ENCODE data around the gene SHC3.

SHC3 gene

GRCh38 chr9:89224633-89225032 is 46.0 kb upstream of the SHC3 start:
- Histone ChIP-seq H3K9me3 (ENCODE audit: insufficient read depth, low read depth, low read length) (no peaks in the 10 kb centered on the region), H2BK5ac (ENCODE audit: low read depth, low read length, poor library complexity) (no peak overlapping the region)
- WGBS (ENCODE audit: extremely low coverage, insufficient coverage, insufficient read length): no CpG with 5 or more reads among the region's 4 CpGs

GRCh38 chr9:89223396-89223977 is 44.9 kb upstream of the SHC3 start:
- Histone ChIP-seq H3K4me2 (ENCODE audit: low read length) (no peak overlapping the region), H3K27me3 (ENCODE audit: insufficient read depth, low read length) (no peaks in the 10 kb centered on the region), H2AK5ac (ENCODE audit: low read length) (no peak overlapping the region), H4K91ac (ENCODE audit: low read depth, low read length) (no peak overlapping the region), H4K12ac (ENCODE audit: low read depth, low read length) (no peak overlapping the region), H3K18ac (ENCODE audit: low read length) (no peak overlapping the region), H3K4me1 (ENCODE audit: control insufficient read depth in 1 of 2, insufficient read depth in 2 of 2, low read length in 2 of 2) (peaks cover 0 to 4% of the 10 kb centered on the region in 2 experiments), H2AFZ (ENCODE audit: insufficient read depth, low read length, poor library complexity) (no peak overlapping the region), H2BK120ac (ENCODE audit: insufficient read depth, low read length, poor library complexity) (no peak overlapping the region), H3K79me2 (ENCODE audit: control insufficient read depth, insufficient read depth, low read length, poor library complexity) (no peaks in the 10 kb centered on the region), H3K9me3 (ENCODE audit: insufficient read depth, low read depth, low read length) (no peaks in the 10 kb centered on the region), H3K79me1 (ENCODE audit: low read length) (no peaks in the 10 kb centered on the region), H3K14ac (ENCODE audit: low read length) (no peak overlapping the region), H3K9ac (ENCODE audit: low read length) (no peak overlapping the region), H4K8ac (ENCODE audit: low read depth, low read length) (no peak overlapping the region), H2BK12ac (ENCODE audit: low read length) (no peak overlapping the region), H3K4ac (ENCODE audit: low read depth, low read length) (no peak overlapping the region), H3K23ac (ENCODE audit: low read length) (no peak overlapping the region), H3K4me3 (ENCODE audit: low read depth, low read length) (no peak overlapping the region), H3K36me3 (ENCODE audit: control insufficient read depth in 1 of 2, insufficient read depth in 2 of 2, low read length in 2 of 2) (no peaks in the 10 kb centered on the region), H2BK5ac (ENCODE audit: low read depth, low read length, poor library complexity) (no peak overlapping the region), H3K27ac (ENCODE audit: low read depth, low read length) (no peak overlapping the region)
- DNase-seq: no peak
- no CpG with 5 or more reads among the region's 5 CpGs for WGBS (ENCODE audit: extremely low coverage, insufficient coverage, insufficient read length)

More at GRCh38 chr9:89224633-89225032, 46.0 kb upstream of the SHC3 start:
- H3K4me2 ChIP-seq (ENCODE audit: low read length): no peak overlapping the region
- H3K27ac ChIP-seq (ENCODE audit: low read depth, low read length): no peak overlapping the region
- H3K4me3 ChIP-seq (ENCODE audit: low read depth, low read length): no peak overlapping the region
- H2AK5ac ChIP-seq (ENCODE audit: low read length): no peak overlapping the region
- H3K79me2 ChIP-seq (ENCODE audit: control insufficient read depth, insufficient read depth, low read length, poor library complexity): no peaks in the 10 kb centered on the region
- H3K14ac ChIP-seq (ENCODE audit: low read length): no peak overlapping the region
- H2AFZ ChIP-seq (ENCODE audit: insufficient read depth, low read length, poor library complexity): no peak overlapping the region
- H3K36me3 ChIP-seq (ENCODE audit: control insufficient read depth in 1 of 2, insufficient read depth in 2 of 2, low read length in 2 of 2): no peaks in the 10 kb centered on the region
- H3K23ac ChIP-seq (ENCODE audit: low read length): no peak overlapping the region
- no peak overlapping the region for H2BK120ac ChIP-seq (ENCODE audit: insufficient read depth, low read length, poor library complexity)
- DNase-seq: no peak
- H3K27me3 ChIP-seq (ENCODE audit: insufficient read depth, low read length): no peaks in the 10 kb centered on the region
- no peak overlapping the region for H4K91ac ChIP-seq (ENCODE audit: low read depth, low read length)
- peaks cover 0 to 4% of the 10 kb centered on the region in 2 experiments for H3K4me1 ChIP-seq (ENCODE audit: control insufficient read depth in 1 of 2, insufficient read depth in 2 of 2, low read length in 2 of 2)
- no peak overlapping the region for H3K9ac ChIP-seq (ENCODE audit: low read length)
- H4K12ac ChIP-seq (ENCODE audit: low read depth, low read length): no peak overlapping the region
- no peak overlapping the region for H2BK12ac ChIP-seq (ENCODE audit: low read length)
- no peak overlapping the region for H4K8ac ChIP-seq (ENCODE audit: low read depth, low read length)
- no peak overlapping the region for H3K18ac ChIP-seq (ENCODE audit: low read length)
- no peak overlapping the region for H3K4ac ChIP-seq (ENCODE audit: low read depth, low read length)
- H3K79me1 ChIP-seq (ENCODE audit: low read length): no peaks in the 10 kb centered on the region

- Histone ChIP-seq H3K23ac (ENCODE audit: low read length) (no peak overlapping the region), H3K4me2 (ENCODE audit: low read length) (no peak overlapping the region), H2BK5ac (ENCODE audit: low read depth, low read length, poor library complexity) (no peak overlapping the region), H3K18ac (ENCODE audit: low read length) (no peak overlapping the region), H2AK5ac (ENCODE audit: low read length) (no peak overlapping the region), H3K36me3 (ENCODE audit: control insufficient read depth in 1 of 2, insufficient read depth in 2 of 2, low read length in 2 of 2) (no peaks in the 10 kb centered on the region), H3K4me3 (ENCODE audit: low read depth, low read length) (no peak overlapping the region), H3K9ac (ENCODE audit: low read length) (no peak overlapping the region), H3K4me1 (ENCODE audit: control insufficient read depth in 1 of 2, insufficient read depth in 2 of 2, low read length in 2 of 2) (no peaks in the 10 kb centered on the region), H4K12ac (ENCODE audit: low read depth, low read length) (no peak overlapping the region), H2BK12ac (ENCODE audit: low read length) (no peak overlapping the region), H3K79me2 (ENCODE audit: control insufficient read depth, insufficient read depth, low read length, poor library complexity) (no peaks in the 10 kb centered on the region), H2BK120ac (ENCODE audit: insufficient read depth, low read length, poor library complexity) (no peak overlapping the region), H3K27me3 (ENCODE audit: insufficient read depth, low read length) (no peaks in the 10 kb centered on the region), H3K14ac (ENCODE audit: low read length) (no peak overlapping the region), H3K79me1 (ENCODE audit: low read length) (no peaks in the 10 kb centered on the region), H4K8ac (ENCODE audit: low read depth, low read length) (no peak overlapping the region), H3K4ac (ENCODE audit: low read depth, low read length) (no peak overlapping the region), H2AFZ (ENCODE audit: insufficient read depth, low read length, poor library complexity) (no peak overlapping the region), H3K9me3 (ENCODE audit: insufficient read depth, low read depth, low read length) (no peaks in the 10 kb centered on the region), H4K91ac (ENCODE audit: low read depth, low read length) (no peak overlapping the region), H3K27ac (ENCODE audit: low read depth, low read length) (no peak overlapping the region)
- no CpG with 5 or more reads among the region's 5 CpGs for WGBS (ENCODE audit: extremely low coverage, insufficient coverage, insufficient read length)
- no peak for DNase-seq
Observed at GRCh38 chr9:89219637-89220036, 41.0 kb upstream of the SHC3 start.

GRCh38 chr9:89218040-89218928 is 39.7 kb upstream of the SHC3 start:
- Histone ChIP-seq H3K23ac (ENCODE audit: low read length) (no peak overlapping the region), H3K4me3 (ENCODE audit: low read depth, low read length) (no peak overlapping the region), H3K27ac (ENCODE audit: low read depth, low read length) (no peak overlapping the region), H2AK5ac (ENCODE audit: low read length) (no peak overlapping the region), H3K14ac (ENCODE audit: low read length) (no peak overlapping the region), H2BK120ac (ENCODE audit: insufficient read depth, low read length, poor library complexity) (no peak overlapping the region), H3K4me2 (ENCODE audit: low read length) (no peak overlapping the region), H2BK12ac (ENCODE audit: low read length) (no peak overlapping the region), H3K4ac (ENCODE audit: low read depth, low read length) (no peak overlapping the region), H3K4me1 (ENCODE audit: control insufficient read depth in 1 of 2, insufficient read depth in 2 of 2, low read length in 2 of 2) (no peaks in the 10 kb centered on the region), H3K9ac (ENCODE audit: low read length) (no peak overlapping the region), H2BK5ac (ENCODE audit: low read depth, low read length, poor library complexity) (no peak overlapping the region), H3K18ac (ENCODE audit: low read length) (no peak overlapping the region), H2AFZ (ENCODE audit: insufficient read depth, low read length, poor library complexity) (no peak overlapping the region), H4K8ac (ENCODE audit: low read depth, low read length) (no peak overlapping the region), H4K12ac (ENCODE audit: low read depth, low read length) (no peak overlapping the region), H3K36me3 (ENCODE audit: control insufficient read depth in 1 of 2, insufficient read depth in 2 of 2, low read length in 2 of 2) (no peaks in the 10 kb centered on the region), H3K9me3 (ENCODE audit: insufficient read depth, low read depth, low read length) (no peaks in the 10 kb centered on the region), H3K27me3 (ENCODE audit: insufficient read depth, low read length) (no peaks in the 10 kb centered on the region), H4K91ac (ENCODE audit: low read depth, low read length) (no peak overlapping the region), H3K79me2 (ENCODE audit: control insufficient read depth, insufficient read depth, low read length, poor library complexity) (no peaks in the 10 kb centered on the region), H3K79me1 (ENCODE audit: low read length) (no peaks in the 10 kb centered on the region)
- peak in 1 of 2 donors; percentile 16 for DNase-seq
- WGBS (ENCODE audit: extremely low coverage, insufficient coverage, insufficient read length): no CpG with 5 or more reads among the region's 11 CpGs

Data from trophoblast cell (in vitro differentiated cells and primary cell).